HEK293 (cell line): Measurements from ENCODE around the gene KCTD1.

Experiments used
- CTCF ChIP-seq: fragments of 450-650 bp; formaldehyde crosslinking; IDR thresholded peaks from 2 replicates; pipeline ENCODE4 v1.5.1; 2016; ENCODE audit warnings: missing biosample characterization, missing genetic modification characterization
- ELK4 ChIP-seq: IDR thresholded peaks from 2 replicates; pipeline ENCODE4 v1.6.1; 2011; ENCODE audit warnings: mild to moderate bottlenecking, low read depth, low read length, borderline replicate concordance
- PBX3 ChIP-seq: sonication (generic); formaldehyde crosslinking; IDR thresholded peaks from 2 replicates; pipeline ENCODE4 v1.8.1; 2022; ENCODE audit warnings: mild to moderate bottlenecking, moderate library complexity, missing genetic modification reagents
- ZBTB44 ChIP-seq: fragments of 450-650 bp; IDR thresholded peaks from 2 replicates; pipeline ENCODE4 v1.5.1; 2018; ENCODE audit warnings: missing biosample characterization, mild to moderate bottlenecking, missing genetic modification characterization
- ZNF114 ChIP-seq: fragments of 450-650 bp; formaldehyde crosslinking; IDR thresholded peaks from 2 replicates; pipeline ENCODE4 v1.5.0; 2017; ENCODE audit warnings: missing biosample characterization, missing genetic modification characterization
- ZNF121 ChIP-seq: fragments of 450-650 bp; formaldehyde crosslinking; IDR thresholded peaks from 2 replicates; pipeline ENCODE4 v1.5.1; 2016; ENCODE audit warnings: missing biosample characterization, missing genetic modification characterization
- ZNF423 ChIP-seq: fragments of 450-650 bp; formaldehyde crosslinking; IDR thresholded peaks from 2 replicates; pipeline ENCODE4 v1.5.1; 2016; ENCODE audit warnings: missing biosample characterization, missing genetic modification characterization

GRCh38 chr18:26479065-26479680 is 69.2 kb downstream of the KCTD1 start:
- TF ChIP-seq ZNF423 (tag by site-specific recombination): no peak
- no peak for TF ChIP-seq ZNF121 (tag by site-specific recombination)
- no peak for TF ChIP-seq ELK4
- TF ChIP-seq CTCF (tag by site-specific recombination): no peak
- TF ChIP-seq PBX3: no peak
- TF ChIP-seq ZBTB44 (tag by site-specific recombination): no peak
- no peak for TF ChIP-seq ZNF114 (tag by site-specific recombination)
